ENCODE results near the gene NAA10. TPM values are rescaled to one million over a fixed set of nuclear protein-coding genes. Genes with fewer than 3 reads are reported as not detected.

The NAA10 gene
- total RNA-seq, 1 experiment from 2014 or later: 321 TPM

DNA sequence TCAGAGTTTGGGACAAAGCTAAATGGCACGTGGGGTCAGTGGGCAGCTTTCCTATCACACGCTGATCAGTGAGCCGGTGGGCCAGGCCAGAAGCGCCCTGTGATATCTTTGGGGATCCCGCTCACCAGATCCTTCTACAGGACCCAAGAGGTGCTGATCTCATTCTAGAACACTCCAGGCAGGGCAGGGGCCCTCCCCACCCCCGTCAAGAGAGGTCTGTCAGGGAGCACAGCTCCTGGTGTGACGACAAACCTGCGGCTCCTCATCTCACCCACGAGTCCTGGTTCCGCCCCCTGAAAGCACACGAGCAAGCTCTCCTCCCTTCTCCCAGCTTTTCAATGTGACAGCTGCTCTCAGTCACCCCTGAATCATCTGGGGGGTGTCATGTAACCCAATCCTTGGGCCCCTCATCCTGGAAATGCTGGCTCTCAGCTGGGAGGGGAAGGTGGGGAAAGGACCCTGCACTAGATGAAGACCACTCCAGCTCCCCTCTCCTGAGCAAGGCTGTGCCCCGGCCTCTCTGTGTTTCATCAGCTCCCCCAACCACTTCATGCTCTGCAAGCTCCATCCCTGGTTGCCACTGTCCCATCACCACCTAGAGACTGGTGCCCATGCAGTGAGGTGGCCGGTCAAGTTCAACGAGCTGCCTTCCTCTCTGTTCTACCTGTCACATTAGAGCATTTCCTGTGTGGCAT lies 32.2 kb upstream of the NAA10 start:
- DNase-seq (ENCODE audit: low spot score): no peak

DNA sequence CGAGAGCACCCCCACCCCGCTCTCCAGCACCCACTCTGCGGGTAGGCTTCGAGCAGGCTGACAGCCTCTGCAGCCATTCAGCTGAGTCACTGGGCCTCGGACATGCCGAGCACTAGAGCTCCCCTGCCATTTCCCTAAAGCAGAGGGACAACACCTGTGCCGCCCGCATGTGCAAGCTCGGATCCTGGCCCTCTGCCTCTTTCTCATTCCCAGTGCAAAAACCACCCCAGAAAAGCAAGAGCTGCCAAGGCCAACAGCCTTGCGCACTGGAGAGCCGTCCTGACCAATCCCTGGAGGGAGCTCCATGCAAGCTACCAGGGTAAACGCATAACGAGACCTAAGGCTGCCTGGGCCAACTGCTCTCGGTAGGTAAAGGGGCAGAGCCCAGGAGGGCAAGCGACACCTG lies 31.4 kb upstream of the NAA10 start:
- no peak for DNase-seq (ENCODE audit: low spot score)

- no peak for DNase-seq (ENCODE audit: low spot score)
Measured at GRCh38 chrX:153965406-153965805, 30.6 kb upstream of the NAA10 start.

DNA sequence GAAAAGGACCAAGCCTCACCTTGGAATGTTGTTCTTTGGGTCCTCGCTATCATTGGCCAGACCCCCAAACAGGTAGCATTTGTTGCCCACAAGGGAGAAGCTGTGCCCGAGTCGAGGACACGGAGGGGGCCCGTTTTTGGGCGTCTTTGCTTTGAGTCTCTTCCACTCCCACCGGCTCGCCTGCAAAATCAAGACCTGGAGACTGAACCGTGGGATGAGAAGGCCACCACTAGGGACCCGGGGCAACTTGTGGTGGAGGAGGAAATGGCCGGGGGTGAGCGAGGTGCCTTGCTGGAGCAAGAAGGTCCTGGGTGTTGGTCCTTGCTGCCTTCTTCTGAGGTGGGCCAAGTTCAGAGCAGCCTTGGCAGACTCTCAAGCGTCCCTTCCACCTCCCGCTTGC lies 29.3 kb upstream of the NAA10 start:
- no peak for DNase-seq (ENCODE audit: low spot score)

DNA sequence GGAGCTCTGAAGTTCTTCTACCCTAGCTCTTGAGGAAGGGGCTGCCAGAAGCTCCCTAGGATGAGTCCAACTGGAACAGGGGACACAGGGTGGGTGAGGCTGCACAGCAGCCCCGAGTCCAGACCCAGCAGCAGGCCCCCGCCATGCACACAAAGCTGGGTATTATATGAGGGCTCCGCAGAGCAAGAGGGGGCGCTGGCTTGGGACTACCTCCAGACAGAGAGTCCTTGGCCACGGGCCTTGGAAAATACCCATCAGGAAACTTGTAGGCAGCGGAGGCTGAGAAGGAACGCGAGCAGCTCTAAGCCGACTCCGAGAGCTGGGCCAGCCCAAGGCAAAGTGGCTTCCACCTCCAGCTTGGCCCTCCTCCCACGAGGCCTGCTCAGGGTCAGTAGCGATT lies 28.7 kb upstream of the NAA10 start:
- DNase-seq (ENCODE audit: low spot score): no peak

GRCh38 chrX:153961292-153961691 lies 26.5 kb upstream of the NAA10 start:
- DNase-seq (ENCODE audit: low spot score): no peak

DNA sequence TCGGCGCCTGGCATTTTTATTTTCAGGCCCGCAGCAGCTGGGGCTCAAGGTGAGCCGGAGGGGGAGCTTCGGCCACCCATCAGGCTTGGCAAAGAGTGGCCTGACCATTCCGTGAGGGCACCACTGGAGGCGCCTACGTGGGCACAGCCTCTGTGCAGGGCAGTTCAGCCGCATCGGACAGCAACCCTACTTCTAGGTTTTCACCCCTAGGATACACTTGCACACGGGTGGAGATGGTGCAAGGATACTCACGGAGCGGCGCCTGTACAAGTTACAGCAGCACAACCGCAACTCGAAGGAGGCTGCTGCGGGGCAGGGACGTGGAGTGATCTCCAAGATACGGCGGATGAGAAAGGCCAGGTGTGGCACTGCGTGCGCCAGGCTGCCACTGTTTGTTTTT lies 25.9 kb upstream of the NAA10 start:
- DNase-seq (ENCODE audit: low spot score): no peak

DNA sequence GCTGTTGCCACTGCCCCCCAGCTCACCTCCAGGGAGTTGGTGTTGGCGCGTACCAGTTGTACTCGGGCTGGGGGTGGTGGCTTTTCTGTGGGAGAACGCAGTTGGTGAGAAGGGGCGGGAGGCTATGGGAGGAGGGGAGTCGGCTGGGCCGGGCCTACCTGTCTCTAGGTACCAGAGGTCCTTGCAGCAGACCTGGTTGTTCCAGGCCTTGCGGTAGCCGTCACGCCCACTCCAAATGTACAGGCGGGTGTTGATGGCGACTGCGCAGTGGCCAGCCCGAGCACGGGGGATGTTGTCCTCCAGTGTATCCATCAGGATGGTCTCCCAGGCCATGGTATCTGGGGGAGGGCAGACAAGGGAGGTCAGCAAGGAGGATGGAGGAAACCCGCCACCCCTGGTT lies 25.2 kb upstream of the NAA10 start:
- DNase-seq (ENCODE audit: low spot score): no peak

DNA sequence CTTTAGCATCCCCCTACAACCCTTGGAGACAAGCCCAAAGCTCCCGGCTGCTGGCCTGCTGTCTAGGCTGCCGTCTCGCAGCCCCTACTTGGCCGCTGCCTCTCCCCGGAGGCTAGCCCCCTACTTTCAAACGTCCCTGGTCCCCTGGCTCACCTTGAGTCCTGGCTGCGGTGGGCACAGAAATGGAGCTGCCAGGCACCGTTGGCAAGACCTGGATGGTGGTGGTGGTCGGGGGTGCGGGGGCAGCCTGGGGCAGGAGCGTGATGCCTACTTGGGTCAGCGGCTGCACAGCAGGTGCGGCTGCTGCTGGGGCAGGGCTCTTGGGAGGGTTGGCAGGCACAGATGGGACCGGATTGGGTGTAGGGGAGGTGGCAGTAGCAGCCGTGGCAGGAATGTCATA lies 24.8 kb upstream of the NAA10 start:
- DNase-seq (ENCODE audit: low spot score): no peak

- DNase-seq (ENCODE audit: low spot score): no peak
Measured at GRCh38 chrX:153958605-153959004, 23.8 kb upstream of the NAA10 start.

GRCh38 chrX:153957224-153957623 lies 22.4 kb upstream of the NAA10 start:
- DNase-seq (ENCODE audit: low spot score): no peak

DNA sequence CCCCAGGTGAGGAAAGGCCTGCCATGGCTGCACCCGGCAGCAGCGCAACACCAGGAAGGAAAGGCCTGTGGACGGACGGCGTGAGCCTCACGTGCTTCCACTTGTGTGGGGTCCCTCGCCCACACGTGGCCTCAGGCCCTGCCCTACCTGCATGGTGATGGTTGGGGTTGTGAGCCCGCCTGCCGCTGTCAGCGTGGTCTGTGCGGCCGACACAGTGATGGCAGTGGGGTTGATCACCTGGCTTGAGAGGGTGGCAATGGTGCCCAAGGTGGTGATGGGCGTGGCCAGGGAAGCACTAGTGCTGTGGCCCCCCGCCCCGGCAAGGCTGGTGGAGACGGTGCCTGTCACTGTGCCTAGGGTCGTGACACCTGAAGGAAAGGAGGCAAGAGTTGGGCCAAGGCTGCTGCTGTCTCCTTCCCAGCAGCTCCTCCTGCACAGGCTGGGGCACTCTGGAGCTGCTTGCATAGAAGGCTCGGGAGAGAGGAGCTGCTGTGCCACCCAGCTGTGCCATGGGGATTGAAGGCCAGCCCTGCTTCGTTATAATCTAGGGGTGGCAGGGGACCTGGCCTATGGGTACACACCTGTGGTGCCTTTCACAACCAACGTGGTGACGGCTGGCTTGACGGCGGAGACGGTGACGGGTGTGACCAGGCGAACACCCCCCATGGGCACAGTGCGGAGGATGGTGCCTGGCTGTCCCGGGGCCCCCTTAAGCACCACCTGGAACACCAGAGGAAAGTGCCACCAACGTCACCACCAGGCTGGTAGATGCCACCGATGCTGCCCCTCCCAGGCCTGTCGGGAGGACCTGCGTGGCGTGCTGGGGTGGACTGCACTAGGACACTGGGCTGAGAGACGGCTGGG lies 21.4 kb upstream of the NAA10 start:
- no peak for DNase-seq (ENCODE audit: low spot score)

DNA sequence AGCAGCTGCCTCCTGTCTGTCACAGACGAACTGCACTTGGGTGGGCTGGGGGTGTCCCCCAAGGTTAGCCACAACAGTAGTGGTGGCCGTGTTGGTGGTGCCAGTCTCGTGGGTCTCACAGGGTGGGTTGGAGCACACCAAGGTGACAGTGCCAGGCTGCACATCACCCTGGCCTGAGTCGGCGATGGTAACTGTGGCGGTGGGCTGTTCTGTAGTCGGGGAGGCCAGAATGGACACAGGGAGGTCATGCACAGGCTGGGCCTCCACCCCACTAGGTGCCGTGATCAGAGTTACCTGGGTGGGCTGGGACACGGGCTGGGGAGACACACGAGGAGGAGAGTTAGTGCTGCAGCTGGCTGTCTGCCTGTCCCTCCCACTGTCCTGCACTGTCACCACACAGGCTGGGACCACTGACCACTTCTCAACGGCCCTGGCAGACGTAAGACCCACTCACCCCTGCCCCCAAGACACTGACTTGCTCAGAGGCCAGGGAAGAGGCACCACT lies 20.4 kb upstream of the NAA10 start:
- DNase-seq (ENCODE audit: low spot score): no peak

GRCh38 chrX:153954558-153955227 lies 19.9 kb upstream of the NAA10 start:
- DNase-seq (ENCODE audit: low spot score): no peak

DNA sequence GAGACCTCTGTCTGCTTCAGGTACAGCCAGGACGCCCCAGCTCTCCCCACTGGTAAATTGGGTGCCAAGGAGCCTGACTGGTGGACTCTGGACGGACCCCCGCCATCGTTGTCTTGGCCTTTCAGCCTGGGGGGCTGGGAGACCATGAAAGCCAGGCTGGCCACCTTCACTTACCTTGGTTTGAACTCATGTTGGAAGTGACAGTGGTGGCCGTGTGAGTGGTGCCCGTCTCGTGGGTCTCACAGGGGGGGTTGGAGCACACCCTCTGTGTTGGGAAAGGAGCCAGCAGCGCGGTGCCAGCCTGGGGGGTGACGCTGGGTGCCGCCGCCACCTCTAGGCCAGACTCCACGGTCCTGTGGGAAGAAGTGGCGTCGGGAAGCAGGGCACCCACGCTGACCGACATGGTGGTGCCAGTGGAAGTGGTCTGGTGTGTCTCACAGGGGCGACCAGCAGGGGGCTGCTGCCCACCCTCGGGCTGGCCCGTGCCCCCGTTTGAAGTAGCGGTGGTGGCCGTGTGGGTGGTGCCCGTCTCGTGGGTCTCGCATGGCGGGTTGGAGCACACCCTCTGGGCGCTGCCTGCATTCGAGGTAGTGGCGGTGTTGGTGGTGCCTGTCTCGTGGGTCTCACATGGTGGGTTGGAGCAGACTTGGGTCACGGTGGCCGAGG lies 19.2 kb upstream of the NAA10 start:
- no peak for DNase-seq (ENCODE audit: low spot score)

DNA sequence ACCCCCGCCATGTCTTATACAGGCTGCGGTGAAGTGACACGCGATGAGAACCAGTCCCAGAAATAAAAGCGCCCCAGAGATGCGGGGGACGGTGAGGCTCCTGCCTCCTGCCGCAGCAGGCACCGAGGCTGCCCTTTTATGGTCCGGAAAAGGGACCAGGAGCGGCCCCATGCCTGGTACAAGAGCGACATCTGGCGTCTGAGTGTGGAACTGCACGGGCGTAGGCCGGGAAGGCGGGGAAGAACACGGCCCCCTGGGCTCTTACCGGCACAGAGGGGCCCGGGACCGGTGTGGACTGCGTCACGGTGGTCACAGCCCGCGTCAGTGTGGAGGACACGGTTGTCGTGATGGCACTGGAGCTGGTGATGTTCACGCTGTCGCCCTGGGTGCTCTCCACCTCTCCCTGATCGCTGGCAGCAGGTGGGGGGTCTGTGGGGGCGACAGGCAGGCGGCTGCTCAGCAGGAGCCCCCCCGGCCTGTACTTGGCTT lies 18.5 kb upstream of the NAA10 start:
- peak; percentile 82 for DNase-seq (ENCODE audit: low spot score)

GRCh38 chrX:153952373-153953026 lies 17.7 kb upstream of the NAA10 start:
- DNase-seq (ENCODE audit: low spot score): no peak

GRCh38 chrX:153951683-153952372 lies 17.0 kb upstream of the NAA10 start:
- DNase-seq (ENCODE audit: low spot score): no peak

GRCh38 chrX:153950127-153950526 lies 15.3 kb upstream of the NAA10 start:
- DNase-seq (ENCODE audit: low spot score): no peak
